HepG2 (cell line): ENCODE data around the gene SETD1B. TPM values are rescaled to one million over a fixed set of nuclear protein-coding genes. Genes with fewer than 3 reads are reported as not detected.

Source experiments
- ASH2L ChIP-seq: fragments of 300-600, 200-600 bp; sonication (generic); IDR thresholded peaks from 2 replicates; pipeline ENCODE4 v1.7.0; 2017; ENCODE audit warnings: low read depth, mild to moderate bottlenecking, moderate library complexity, mixed read lengths, low read length; ENCODE audit not compliant: insufficient read length
- KDM2A ChIP-seq: sonication (generic); formaldehyde crosslinking; IDR thresholded peaks from 2 replicates; pipeline ENCODE4 v1.4.0; 2020; ENCODE audit warnings: low read depth, missing genetic modification reagents, borderline replicate concordance
- MAFK ChIP-seq, 2 experiments: IDR thresholded peaks in 1 of 2; conservative IDR thresholded peaks in 1 of 2; 2 replicates each; pipeline ENCODE4 v1.6.1; 2011; ENCODE audit warnings: improper control_type of control experiment in 2 of 2, low read length in 2 of 2
- NCOA2 ChIP-seq: sonication (generic); formaldehyde crosslinking; IDR thresholded peaks from 2 replicates; pipeline ENCODE4 v1.8.0; 2022; ENCODE audit warnings: inconsistent platforms
- RXRB ChIP-seq: IDR thresholded peaks from 2 replicates; pipeline ENCODE4 v1.6.1; 2016; ENCODE audit warnings: borderline replicate concordance, missing genetic modification reagents, missing compliant biosample characterization
- SATB2 ChIP-seq: sonication (generic); formaldehyde crosslinking; IDR thresholded peaks from 2 replicates; pipeline ENCODE4 v1.5.0; 2020; ENCODE audit warnings: missing genetic modification reagents
- SNAI1 ChIP-seq: sonication (generic); formaldehyde crosslinking; IDR thresholded peaks from 2 replicates; pipeline ENCODE4 v1.5.0; 2020; ENCODE audit warnings: mild to moderate bottlenecking, missing genetic modification reagents, borderline replicate concordance
- TAF15 ChIP-seq: fragments of 200-400 bp; formaldehyde crosslinking; IDR thresholded peaks from one replicate; pipeline ENCODE4 v1.6.1; 2018; ENCODE audit warnings: mild to moderate bottlenecking, low read depth, low read length; ENCODE audit not compliant: poor library complexity, severe bottlenecking
- ZFY ChIP-seq: sonication (generic); formaldehyde crosslinking; IDR thresholded peaks from 2 replicates; pipeline ENCODE4 v1.4.0; 2020; ENCODE audit warnings: missing genetic modification reagents
- ZNF431 ChIP-seq: sonication (generic); formaldehyde crosslinking; IDR thresholded peaks from 2 replicates; pipeline ENCODE4 v1.9.0; 2022; ENCODE audit warnings: missing genetic modification reagents, low read depth, mild to moderate bottlenecking, borderline replicate concordance
- ZNF644 ChIP-seq: IDR thresholded peaks from 2 replicates; pipeline ENCODE4 v1.6.1; 2016; ENCODE audit warnings: low read depth
- polyA plus RNA-seq, 8 experiments: library from polyadenylated mRNA; depleted of rRNA in 3 of 8; stranded (reverse) in 7 of 8; unstranded in 1 of 8; fragments of >200 nt; fragmentation: Illumina TruSeq in 4 of 8; extraction: Trizol in 4 of 8; gene quantifications; 2 replicates each; pipeline versions ENCODE4 v1.2.1 to v1.2.3, GENCODE V29; 2011 to 2016; ENCODE audit warnings: low read depth in 4 of 8, missing spikeins in 1 of 8, mixed read lengths in 1 of 8; ENCODE audit not compliant: insufficient read depth in 1 of 8
- total RNA-seq, 5 experiments: library from RNA; depleted of rRNA; stranded (reverse); fragments of >200 nt; fragmentation: Illumina TruSeq; extraction: Trizol; gene quantifications; 2 replicates each; pipeline ENCODE4 v1.2.3, GENCODE V29; 2016; ENCODE audit warnings: low read depth in 1 of 5
- TF ChIP-seq, protein P1 (sequence below): sonication (generic); formaldehyde crosslinking; IDR thresholded peaks from 2 replicates; pipeline ENCODE4 v1.8.0; 2022; ENCODE audit warnings: mild to moderate bottlenecking, missing genetic modification reagents, moderate library complexity
- TF ChIP-seq, protein P2 (sequence below): sonication (generic); formaldehyde crosslinking; IDR thresholded peaks from 2 replicates; pipeline ENCODE4 v1.5.1; 2020; ENCODE audit warnings: mild to moderate bottlenecking, missing genetic modification reagents
- TF ChIP-seq, protein P3 (sequence below): sonication (generic); formaldehyde crosslinking; IDR thresholded peaks from 2 replicates; pipeline ENCODE4 v1.4.0; 2020; ENCODE audit warnings: low read depth, mild to moderate bottlenecking, missing genetic modification reagents
- TF ChIP-seq, protein P4 (sequence below): IDR thresholded peaks from 2 replicates; pipeline ENCODE4 v1.6.1; 2016; ENCODE audit warnings: low read depth, control low read depth
- TF ChIP-seq, protein P5 (sequence below): sonication (generic); formaldehyde crosslinking; IDR thresholded peaks from 2 replicates; pipeline ENCODE4 v1.5.1; 2020; ENCODE audit warnings: missing genetic modification reagents, mild to moderate bottlenecking, borderline replicate concordance

The SETD1B gene
- total and polyA plus RNA-seq, 2 of the 13 experiments (the other 11 are each of a cell fraction or from before 2014, with no cell fraction given) = 1.1 to 1.4 TPM

DNA sequence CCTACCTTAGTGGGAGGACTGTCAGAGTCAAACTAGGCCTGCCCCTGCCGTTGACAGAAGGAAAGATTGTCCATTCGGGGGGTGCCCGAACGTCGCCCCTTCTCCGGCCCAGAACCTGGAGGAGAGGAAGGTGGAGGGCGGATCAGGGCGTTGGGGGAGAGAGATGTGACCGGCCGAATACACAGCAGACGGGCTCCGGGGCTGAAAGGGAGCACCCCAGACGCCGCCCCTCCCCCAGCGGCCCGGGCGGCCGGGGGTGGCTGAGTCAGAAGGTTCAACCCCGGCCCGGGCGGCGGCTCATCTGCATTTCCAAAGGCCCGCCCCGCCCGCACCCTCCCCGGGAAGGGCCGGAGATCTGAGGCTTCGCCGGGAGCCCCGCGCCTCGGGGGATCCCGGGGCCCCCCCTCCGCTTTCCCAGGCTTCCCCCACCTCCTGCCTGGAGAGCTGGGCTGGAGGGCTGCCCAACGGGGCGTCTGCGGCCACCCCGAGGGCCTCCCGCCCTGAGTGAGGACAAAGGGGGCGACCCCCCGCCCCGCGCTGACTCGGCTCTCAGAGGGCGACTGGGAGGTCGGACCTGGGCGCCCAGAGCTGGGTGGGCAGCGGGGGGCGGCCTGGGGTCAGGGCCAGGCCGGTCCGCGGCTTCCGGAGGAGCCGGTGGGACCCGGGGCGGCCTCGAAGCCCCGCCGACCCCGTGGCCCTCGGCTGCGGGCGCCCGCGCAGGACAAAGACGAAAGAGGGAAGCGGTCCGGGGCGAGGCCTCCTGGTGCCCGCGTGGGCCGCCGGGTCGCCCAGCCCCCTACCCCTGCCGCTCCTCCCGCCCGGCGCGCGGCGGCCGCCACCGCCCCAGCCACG lies 3.7 kb upstream of the SETD1B start (continued):
- TF ChIP-seq, protein P1, sequence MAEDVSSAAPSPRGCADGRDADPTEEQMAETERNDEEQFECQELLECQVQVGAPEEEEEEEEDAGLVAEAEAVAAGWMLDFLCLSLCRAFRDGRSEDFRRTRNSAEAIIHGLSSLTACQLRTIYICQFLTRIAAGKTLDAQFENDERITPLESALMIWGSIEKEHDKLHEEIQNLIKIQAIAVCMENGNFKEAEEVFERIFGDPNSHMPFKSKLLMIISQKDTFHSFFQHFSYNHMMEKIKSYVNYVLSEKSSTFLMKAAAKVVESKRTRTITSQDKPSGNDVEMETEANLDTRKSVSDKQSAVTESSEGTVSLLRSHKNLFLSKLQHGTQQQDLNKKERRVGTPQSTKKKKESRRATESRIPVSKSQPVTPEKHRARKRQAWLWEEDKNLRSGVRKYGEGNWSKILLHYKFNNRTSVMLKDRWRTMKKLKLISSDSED (CRISPR knock-in tag) = no peak
- TF ChIP-seq, protein P2, sequence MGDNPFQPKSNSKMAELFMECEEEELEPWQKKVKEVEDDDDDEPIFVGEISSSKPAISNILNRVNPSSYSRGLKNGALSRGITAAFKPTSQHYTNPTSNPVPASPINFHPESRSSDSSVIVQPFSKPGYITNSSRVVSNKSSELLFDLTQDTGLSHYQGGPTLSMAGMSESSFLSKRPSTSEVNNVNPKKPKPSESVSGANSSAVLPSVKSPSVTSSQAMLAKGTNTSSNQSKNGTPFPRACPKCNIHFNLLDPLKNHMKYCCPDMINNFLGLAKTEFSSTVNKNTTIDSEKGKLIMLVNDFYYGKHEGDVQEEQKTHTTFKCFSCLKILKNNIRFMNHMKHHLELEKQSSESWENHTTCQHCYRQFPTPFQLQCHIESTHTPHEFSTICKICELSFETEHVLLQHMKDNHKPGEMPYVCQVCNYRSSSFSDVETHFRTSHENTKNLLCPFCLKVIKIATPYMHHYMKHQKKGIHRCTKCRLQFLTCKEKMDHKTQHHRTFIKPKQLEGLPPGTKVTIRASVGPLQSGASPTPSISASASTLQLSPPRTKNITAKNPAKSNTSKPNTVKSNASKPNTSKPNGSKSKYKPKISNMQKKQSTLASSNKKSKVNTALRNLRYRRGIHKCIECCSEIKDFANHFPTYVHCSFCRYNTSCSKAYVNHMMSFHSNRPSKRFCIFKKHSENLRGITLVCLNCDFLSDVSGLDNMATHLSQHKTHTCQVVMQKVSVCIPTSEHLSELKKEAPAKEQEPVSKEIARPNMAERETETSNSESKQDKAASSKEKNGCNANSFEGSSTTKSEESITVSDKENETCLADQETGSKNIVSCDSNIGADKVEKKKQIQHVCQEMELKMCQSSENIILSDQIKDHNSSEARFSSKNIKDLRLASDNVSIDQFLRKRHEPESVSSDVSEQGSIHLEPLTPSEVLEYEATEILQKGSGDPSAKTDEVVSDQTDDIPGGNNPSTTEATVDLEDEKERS (CRISPR knock-in tag) = no peak
- TF ChIP-seq ZNF644 (CRISPR knock-in tag) (no peak), SNAI1 (no peak), ASH2L (peak; percentile 4), ZFY (no peak; the same call in 1 of the 2 replicates), KDM2A (CRISPR knock-in tag) (peak; percentile 85), SATB2 (no peak), MAFK (conservative IDR thresholded peaks at IDR 0.05 in 1 of 2, IDR thresholded peaks at IDR 0.05 in 1 of 2; ENCODE audit: low read length in 2 of 2) (no peak), TAF15 (peak; percentile 51), NCOA2 (CRISPR knock-in tag) (peak; percentile 38; the same call in 1 of the 2 replicates), ZNF431 (no peak), RXRB (CRISPR knock-in tag) (peak; percentile 65; the same call in 1 of the 2 replicates)
- TF ChIP-seq, protein P3, sequence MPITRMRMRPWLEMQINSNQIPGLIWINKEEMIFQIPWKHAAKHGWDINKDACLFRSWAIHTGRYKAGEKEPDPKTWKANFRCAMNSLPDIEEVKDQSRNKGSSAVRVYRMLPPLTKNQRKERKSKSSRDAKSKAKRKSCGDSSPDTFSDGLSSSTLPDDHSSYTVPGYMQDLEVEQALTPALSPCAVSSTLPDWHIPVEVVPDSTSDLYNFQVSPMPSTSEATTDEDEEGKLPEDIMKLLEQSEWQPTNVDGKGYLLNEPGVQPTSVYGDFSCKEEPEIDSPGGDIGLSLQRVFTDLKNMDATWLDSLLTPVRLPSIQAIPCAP = no peak
- TF ChIP-seq, protein P4, sequence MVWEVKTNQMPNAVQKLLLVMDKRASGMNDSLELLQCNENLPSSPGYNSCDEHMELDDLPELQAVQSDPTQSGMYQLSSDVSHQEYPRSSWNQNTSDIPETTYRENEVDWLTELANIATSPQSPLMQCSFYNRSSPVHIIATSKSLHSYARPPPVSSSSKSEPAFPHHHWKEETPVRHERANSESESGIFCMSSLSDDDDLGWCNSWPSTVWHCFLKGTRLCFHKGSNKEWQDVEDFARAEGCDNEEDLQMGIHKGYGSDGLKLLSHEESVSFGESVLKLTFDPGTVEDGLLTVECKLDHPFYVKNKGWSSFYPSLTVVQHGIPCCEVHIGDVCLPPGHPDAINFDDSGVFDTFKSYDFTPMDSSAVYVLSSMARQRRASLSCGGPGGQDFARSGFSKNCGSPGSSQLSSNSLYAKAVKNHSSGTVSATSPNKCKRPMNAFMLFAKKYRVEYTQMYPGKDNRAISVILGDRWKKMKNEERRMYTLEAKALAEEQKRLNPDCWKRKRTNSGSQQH (CRISPR knock-in tag) = no peak; the same call in 1 of the 2 replicates
- TF ChIP-seq, protein P5, sequence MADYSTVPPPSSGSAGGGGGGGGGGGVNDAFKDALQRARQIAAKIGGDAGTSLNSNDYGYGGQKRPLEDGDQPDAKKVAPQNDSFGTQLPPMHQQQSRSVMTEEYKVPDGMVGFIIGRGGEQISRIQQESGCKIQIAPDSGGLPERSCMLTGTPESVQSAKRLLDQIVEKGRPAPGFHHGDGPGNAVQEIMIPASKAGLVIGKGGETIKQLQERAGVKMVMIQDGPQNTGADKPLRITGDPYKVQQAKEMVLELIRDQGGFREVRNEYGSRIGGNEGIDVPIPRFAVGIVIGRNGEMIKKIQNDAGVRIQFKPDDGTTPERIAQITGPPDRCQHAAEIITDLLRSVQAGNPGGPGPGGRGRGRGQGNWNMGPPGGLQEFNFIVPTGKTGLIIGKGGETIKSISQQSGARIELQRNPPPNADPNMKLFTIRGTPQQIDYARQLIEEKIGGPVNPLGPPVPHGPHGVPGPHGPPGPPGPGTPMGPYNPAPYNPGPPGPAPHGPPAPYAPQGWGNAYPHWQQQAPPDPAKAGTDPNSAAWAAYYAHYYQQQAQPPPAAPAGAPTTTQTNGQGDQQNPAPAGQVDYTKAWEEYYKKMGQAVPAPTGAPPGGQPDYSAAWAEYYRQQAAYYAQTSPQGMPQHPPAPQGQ = no peak
